ENCODE measurements around the gene LTBP1. TPM values are rescaled to one million over a fixed set of nuclear protein-coding genes. Genes with fewer than 3 reads are reported as not detected.

LTBP1 gene
- total RNA-seq, 2 experiments from 2014 or later: 0.06 TPM; not detected in 1

DNA sequence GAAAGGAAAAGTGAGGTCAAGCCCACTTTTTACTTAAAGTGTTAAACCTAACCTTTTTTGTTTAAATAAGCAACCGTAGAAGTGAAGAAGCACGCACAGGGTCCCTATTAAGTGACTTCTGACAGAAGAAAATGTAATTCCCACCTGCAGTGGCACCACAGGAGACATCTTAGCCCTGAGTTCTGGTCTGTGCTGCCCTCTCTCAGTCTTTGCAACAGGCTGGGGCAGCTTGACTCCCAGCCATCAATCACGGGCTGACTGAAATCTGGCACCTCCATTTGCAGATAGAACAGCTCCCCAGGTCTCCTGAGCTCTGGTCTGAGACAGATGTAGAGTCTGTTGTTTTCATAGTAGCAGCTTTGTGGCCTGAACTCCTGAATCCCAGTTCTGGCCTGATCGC lies 170.0 kb downstream of the LTBP1 start:
- no peaks in the 10 kb centered on the region for H3K36me3 ChIP-seq (ENCODE audit: insufficient read depth, low read length)
- no peaks in the 10 kb centered on the region for H3K27me3 ChIP-seq (ENCODE audit: control insufficient read depth in 1 of 2, insufficient read depth in 2 of 2, low read length in 2 of 2)
- TF ChIP-seq, protein P1, sequence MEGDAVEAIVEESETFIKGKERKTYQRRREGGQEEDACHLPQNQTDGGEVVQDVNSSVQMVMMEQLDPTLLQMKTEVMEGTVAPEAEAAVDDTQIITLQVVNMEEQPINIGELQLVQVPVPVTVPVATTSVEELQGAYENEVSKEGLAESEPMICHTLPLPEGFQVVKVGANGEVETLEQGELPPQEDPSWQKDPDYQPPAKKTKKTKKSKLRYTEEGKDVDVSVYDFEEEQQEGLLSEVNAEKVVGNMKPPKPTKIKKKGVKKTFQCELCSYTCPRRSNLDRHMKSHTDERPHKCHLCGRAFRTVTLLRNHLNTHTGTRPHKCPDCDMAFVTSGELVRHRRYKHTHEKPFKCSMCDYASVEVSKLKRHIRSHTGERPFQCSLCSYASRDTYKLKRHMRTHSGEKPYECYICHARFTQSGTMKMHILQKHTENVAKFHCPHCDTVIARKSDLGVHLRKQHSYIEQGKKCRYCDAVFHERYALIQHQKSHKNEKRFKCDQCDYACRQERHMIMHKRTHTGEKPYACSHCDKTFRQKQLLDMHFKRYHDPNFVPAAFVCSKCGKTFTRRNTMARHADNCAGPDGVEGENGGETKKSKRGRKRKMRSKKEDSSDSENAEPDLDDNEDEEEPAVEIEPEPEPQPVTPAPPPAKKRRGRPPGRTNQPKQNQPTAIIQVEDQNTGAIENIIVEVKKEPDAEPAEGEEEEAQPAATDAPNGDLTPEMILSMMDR (IDR thresholded peaks at IDR 0.05): no peak
- no peak overlapping the region for H3K4me3 ChIP-seq (ENCODE audit: low read length)
- intact Hi-C loops (cut with DNase I, micrococcal nuclease): no loop called here
- Mint-ChIP-seq H3K9me3 (no peaks in the 10 kb centered on the region), H3K27ac (no peak overlapping the region), H3K27me3 (no peaks in the 10 kb centered on the region), H3K4me3 (no peak overlapping the region), H3K4me1 (ENCODE audit: low read depth) (no peaks in the 10 kb centered on the region), H3K36me3 (ENCODE audit: low read depth) (no peaks in the 10 kb centered on the region)
- no peak overlapping the region for H3K27ac ChIP-seq (ENCODE audit: low read depth in 1 of 2, low read length in 2 of 2)
- no peak for DNase-seq
- POLR2A ChIA-PET: no interaction called here
- CTCF ChIA-PET: no interaction called here
- H3K4me1 ChIP-seq (ENCODE audit: insufficient read depth, low read length): no peaks in the 10 kb centered on the region
- no peak for ATAC-seq (ENCODE audit: poor library complexity)
- H3K9me3 ChIP-seq (ENCODE audit: control insufficient read depth in 1 of 2, insufficient read depth in 1 of 2, low read length in 2 of 2): no peaks in the 10 kb centered on the region

DNA sequence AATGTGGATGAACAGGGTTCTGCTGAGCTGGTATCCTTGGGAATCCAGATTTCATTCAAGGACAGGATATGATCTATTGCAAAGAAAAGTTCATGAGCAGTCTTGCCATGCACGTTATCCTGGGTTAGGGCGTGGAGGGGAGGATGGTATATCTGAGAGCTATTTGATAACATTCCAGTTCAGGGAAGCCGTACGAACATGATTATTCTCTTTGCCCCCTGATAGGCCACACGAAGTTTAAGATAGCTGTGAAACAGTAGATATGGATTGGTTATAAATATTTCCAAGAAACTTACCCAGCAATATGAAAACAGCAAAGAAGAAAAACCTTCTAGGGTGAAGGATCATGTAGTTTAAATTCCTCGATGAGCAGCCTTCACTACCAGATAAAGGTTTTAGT lies 171.9 kb downstream of the LTBP1 start:
- Histone ChIP-seq H3K27me3 (ENCODE audit: control insufficient read depth in 1 of 2, insufficient read depth in 2 of 2, low read length in 2 of 2) (no peaks in the 10 kb centered on the region), H3K27ac (ENCODE audit: low read depth in 1 of 2, low read length in 2 of 2) (no peak overlapping the region), H3K36me3 (ENCODE audit: insufficient read depth, low read length) (no peaks in the 10 kb centered on the region), H3K9me3 (ENCODE audit: control insufficient read depth in 1 of 2, insufficient read depth in 1 of 2, low read length in 2 of 2) (no peaks in the 10 kb centered on the region), H3K4me3 (ENCODE audit: low read length) (no peak overlapping the region), H3K4me1 (ENCODE audit: insufficient read depth, low read length) (no peaks in the 10 kb centered on the region)
- no peaks in the 10 kb centered on the region for H3K4me1 Mint-ChIP-seq (ENCODE audit: low read depth)
- ATAC-seq (ENCODE audit: poor library complexity) (no peak), DNase-seq (no peak)
- H3K9me3 Mint-ChIP-seq: no peaks in the 10 kb centered on the region
- intact Hi-C loops (cut with DNase I, micrococcal nuclease): no loop called here
- TF ChIP-seq, protein P1 (IDR thresholded peaks at IDR 0.05): no peak
- no peaks in the 10 kb centered on the region for H3K27me3 Mint-ChIP-seq
- H3K27ac Mint-ChIP-seq: no peak overlapping the region
- no peak overlapping the region for H3K4me3 Mint-ChIP-seq
- H3K36me3 Mint-ChIP-seq (ENCODE audit: low read depth): no peaks in the 10 kb centered on the region
- POLR2A ChIA-PET: no interaction called here
- CTCF ChIA-PET: no interaction called here

DNA sequence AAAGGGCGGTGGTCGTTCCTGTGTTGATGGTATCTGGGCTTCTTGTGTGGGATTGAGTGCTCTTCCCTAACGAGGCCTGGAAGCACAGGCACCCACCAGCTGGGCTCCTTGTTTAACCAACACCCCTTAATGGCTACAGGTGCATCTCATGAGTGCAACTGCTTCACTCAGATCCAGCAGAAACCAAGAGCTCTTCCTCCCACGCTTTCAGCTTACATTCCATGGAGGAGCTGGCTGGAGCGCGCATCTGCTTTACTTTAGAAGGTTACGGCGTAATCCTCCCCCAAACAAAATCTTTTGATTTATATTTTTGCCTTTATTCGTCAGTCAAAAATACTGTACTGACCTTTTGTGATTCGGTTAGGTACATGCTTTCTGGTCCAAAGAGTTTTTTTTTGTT lies 174.7 kb downstream of the LTBP1 start:
- Mint-ChIP-seq H3K27me3 (peaks cover 6% of the 10 kb centered on the region), H3K27ac (no peak overlapping the region), H3K4me1 (ENCODE audit: low read depth) (no peaks in the 10 kb centered on the region), H3K4me3 (no peak overlapping the region), H3K9me3 (no peaks in the 10 kb centered on the region), H3K36me3 (ENCODE audit: low read depth) (no peaks in the 10 kb centered on the region)
- ChIA-PET POLR2A (no interaction called here), CTCF (no interaction called here)
- Histone ChIP-seq H3K27me3 (ENCODE audit: control insufficient read depth in 1 of 2, insufficient read depth in 2 of 2, low read length in 2 of 2) (no peaks in the 10 kb centered on the region), H3K4me3 (ENCODE audit: low read length) (no peak overlapping the region), H3K36me3 (ENCODE audit: insufficient read depth, low read length) (no peaks in the 10 kb centered on the region), H3K27ac (ENCODE audit: low read depth in 1 of 2, low read length in 2 of 2) (no peak overlapping the region), H3K9me3 (ENCODE audit: control insufficient read depth in 1 of 2, insufficient read depth in 1 of 2, low read length in 2 of 2) (no peaks in the 10 kb centered on the region), H3K4me1 (ENCODE audit: insufficient read depth, low read length) (no peaks in the 10 kb centered on the region)
- ATAC-seq (ENCODE audit: poor library complexity) (no peak), DNase-seq (no peak)
- intact Hi-C loops (cut with DNase I, micrococcal nuclease): loop anchor here in 1 of 2 experiments (5.0 kb wide), 1 partner anchor 561 kb away; no protein-coding TSS in a partner anchor
- TF ChIP-seq, protein P1 (IDR thresholded peaks at IDR 0.05): no peak
